SU-DHL-6 (cell line): ENCODE results near the gene KLF11.

Experiments
- EZH2phosphoT487 ChIP-seq: fragments of 200-600 bp; sonication (generic), shearing (Covaris generic); conservative IDR thresholded peaks from 2 replicates; pipeline ENCODE4 v1.6.1; 2018; ENCODE audit warnings: mild to moderate bottlenecking, antibody characterized with exemption, low read length, moderate library complexity, mixed read lengths
- TF ChIP-seq, protein P1 (sequence below): fragments of 200-600 bp; sonication (generic); IDR thresholded peaks from one replicate; pipeline ENCODE4 v1.5.1; 2017; ENCODE audit warnings: antibody characterized with exemption, mild to moderate bottlenecking, low read length, moderate library complexity; ENCODE audit not compliant: insufficient read depth, poor library complexity, severe bottlenecking

DNA sequence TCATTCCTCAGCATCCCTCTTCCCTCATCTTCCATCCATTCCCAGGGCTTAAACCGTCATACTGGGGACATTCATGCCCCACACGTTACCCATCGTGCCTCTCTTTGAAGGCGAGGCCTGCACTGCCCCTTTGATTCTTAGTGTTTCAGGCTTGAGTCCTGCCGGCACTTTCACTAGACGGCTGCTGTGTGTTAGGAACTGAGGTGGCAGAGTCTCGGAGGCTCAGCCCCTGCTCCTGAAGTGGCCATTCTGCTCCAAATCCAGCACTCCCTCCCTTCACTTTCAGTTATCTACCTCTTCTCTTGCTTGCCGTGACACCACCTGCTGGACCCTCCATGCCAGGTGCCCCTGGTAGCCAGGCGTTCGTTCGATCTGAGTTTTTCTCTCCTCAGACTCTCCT lies 48.9 kb upstream of the KLF11 start:
- TF ChIP-seq, protein P1, sequence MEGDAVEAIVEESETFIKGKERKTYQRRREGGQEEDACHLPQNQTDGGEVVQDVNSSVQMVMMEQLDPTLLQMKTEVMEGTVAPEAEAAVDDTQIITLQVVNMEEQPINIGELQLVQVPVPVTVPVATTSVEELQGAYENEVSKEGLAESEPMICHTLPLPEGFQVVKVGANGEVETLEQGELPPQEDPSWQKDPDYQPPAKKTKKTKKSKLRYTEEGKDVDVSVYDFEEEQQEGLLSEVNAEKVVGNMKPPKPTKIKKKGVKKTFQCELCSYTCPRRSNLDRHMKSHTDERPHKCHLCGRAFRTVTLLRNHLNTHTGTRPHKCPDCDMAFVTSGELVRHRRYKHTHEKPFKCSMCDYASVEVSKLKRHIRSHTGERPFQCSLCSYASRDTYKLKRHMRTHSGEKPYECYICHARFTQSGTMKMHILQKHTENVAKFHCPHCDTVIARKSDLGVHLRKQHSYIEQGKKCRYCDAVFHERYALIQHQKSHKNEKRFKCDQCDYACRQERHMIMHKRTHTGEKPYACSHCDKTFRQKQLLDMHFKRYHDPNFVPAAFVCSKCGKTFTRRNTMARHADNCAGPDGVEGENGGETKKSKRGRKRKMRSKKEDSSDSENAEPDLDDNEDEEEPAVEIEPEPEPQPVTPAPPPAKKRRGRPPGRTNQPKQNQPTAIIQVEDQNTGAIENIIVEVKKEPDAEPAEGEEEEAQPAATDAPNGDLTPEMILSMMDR: no peak
- no peak for TF ChIP-seq EZH2phosphoT487
